GM06990 (cell line): ENCODE data around the gene GPR146.

Experiments
- DNase-seq: peaks from one replicate; pipeline ENCODE4 v3.0.0-alpha.2; 2011; ENCODE audit not compliant: insufficient read length; ENCODE audit errors: extremely low read depth
- H3K27me3 ChIP-seq: replicated peaks from 2 replicates; pipeline ENCODE4 v1.6.0; 2011; ENCODE audit warnings: low read length; ENCODE audit not compliant: control insufficient read depth, insufficient read depth
- H3K36me3 ChIP-seq: 2 replicates; pipeline ENCODE4 v1.5.1; 2011; ENCODE audit warnings: low read length; ENCODE audit not compliant: control insufficient read depth, insufficient read depth
- H3K4me3 ChIP-seq: replicated peaks from 2 replicates; pipeline ENCODE4 v1.5.1; 2011; ENCODE audit warnings: low read depth, mild to moderate bottlenecking, control low read depth, low read length
- TF ChIP-seq, protein P1 (sequence below): IDR thresholded peaks from 2 replicates; pipeline ENCODE4 v1.5.1; 2011; ENCODE audit warnings: low read length, control low read depth, mild to moderate bottlenecking, inconsistent platforms; ENCODE audit not compliant: insufficient read depth, poor library complexity, severe bottlenecking

The GPR146 gene

DNA sequence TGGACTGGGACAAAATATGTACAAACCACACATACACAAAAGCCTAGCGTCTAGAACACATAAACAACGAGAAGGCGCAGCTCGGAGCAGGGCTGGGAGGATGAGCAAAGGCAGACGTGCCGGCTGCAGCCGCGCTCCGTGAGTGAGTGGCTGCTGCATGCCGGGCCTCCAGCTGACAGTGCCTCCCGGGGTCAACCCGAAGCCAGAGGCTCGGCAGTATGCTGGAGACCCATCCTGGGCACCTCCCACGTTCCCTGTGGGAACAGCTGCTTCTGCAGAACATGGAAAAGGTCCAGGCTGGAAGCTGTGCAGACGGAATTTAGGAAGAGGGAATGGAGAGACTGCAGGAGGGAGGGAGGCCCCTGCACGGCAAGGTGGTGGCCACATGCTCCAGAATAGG lies 3.6 kb upstream of the GPR146 start:
- Histone ChIP-seq H3K36me3 (no peaks in the 10 kb centered on the region), H3K4me3 (no peak overlapping the region), H3K27me3 (no peaks in the 10 kb centered on the region)
- no peak for DNase-seq
- TF ChIP-seq, protein P1, sequence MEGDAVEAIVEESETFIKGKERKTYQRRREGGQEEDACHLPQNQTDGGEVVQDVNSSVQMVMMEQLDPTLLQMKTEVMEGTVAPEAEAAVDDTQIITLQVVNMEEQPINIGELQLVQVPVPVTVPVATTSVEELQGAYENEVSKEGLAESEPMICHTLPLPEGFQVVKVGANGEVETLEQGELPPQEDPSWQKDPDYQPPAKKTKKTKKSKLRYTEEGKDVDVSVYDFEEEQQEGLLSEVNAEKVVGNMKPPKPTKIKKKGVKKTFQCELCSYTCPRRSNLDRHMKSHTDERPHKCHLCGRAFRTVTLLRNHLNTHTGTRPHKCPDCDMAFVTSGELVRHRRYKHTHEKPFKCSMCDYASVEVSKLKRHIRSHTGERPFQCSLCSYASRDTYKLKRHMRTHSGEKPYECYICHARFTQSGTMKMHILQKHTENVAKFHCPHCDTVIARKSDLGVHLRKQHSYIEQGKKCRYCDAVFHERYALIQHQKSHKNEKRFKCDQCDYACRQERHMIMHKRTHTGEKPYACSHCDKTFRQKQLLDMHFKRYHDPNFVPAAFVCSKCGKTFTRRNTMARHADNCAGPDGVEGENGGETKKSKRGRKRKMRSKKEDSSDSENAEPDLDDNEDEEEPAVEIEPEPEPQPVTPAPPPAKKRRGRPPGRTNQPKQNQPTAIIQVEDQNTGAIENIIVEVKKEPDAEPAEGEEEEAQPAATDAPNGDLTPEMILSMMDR: no peak

DNA sequence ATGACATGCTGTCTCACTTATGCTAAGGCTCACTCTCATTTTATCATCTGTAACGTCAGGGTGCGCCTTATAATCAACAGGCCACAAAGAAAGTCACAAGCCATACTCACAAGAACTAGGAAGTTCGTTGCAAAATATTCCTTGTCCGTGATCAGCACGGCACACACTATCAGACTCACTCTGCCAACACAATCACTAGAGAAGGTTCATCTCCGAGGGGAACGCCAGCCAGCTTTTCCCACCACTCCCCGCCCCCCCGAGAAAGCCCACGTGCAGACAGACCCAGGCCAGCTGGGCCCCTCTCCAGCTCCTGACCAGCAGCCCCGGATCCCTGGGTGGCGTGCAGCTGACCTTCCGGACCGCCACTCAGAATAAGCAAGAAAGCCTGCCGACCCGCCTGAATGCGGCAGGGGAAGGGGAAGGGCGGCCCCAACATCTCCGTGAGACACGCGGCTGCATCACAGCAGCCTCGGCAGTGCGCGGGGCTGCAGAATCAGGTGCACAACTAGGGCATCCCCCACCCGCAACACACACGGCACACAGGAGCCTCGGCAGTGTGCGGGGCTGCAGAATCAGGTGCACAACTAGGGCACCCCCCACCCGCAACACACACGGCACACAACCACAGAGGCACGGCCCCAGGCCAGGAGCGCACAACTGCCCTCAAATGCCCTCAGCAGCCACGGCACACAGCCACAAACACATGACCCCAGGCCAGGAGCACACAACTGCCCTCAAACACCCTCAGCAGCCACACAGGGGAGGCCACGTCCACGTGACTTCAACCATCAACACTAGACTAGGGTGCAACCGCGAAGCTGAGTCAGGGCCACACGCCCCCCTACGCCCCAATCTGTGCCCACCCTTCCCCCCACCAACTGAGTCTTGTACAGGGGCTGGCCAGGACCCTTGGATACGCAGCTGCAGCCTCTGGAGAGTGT lies 2.5 kb upstream of the GPR146 start:
- no peak overlapping the region for H3K4me3 ChIP-seq
- no peaks in the 10 kb centered on the region for H3K27me3 ChIP-seq
- no peaks in the 10 kb centered on the region for H3K36me3 ChIP-seq
- TF ChIP-seq, protein P1: no peak
- DNase-seq: no peak

DNA sequence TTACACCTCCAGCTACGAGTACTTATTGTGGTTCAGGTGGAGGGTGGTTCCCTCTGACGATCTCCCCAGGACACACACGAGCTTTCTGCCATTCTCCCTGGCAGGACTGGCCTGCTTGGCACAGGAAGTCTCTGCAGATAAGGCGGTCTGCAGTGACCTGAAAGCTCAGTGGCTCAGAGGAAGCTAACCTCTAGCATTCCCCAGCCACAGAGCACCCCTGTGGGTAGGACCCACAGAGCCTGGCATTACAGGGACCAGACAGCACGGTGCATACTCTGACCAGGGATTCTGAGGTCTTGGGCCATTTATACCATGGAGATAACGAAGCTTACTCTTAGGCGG lies 1.9 kb upstream of the GPR146 start:
- no peak overlapping the region for H3K4me3 ChIP-seq
- no peaks in the 10 kb centered on the region for H3K27me3 ChIP-seq
- H3K36me3 ChIP-seq: no peaks in the 10 kb centered on the region
- TF ChIP-seq, protein P1: no peak
- DNase-seq: no peak

DNA sequence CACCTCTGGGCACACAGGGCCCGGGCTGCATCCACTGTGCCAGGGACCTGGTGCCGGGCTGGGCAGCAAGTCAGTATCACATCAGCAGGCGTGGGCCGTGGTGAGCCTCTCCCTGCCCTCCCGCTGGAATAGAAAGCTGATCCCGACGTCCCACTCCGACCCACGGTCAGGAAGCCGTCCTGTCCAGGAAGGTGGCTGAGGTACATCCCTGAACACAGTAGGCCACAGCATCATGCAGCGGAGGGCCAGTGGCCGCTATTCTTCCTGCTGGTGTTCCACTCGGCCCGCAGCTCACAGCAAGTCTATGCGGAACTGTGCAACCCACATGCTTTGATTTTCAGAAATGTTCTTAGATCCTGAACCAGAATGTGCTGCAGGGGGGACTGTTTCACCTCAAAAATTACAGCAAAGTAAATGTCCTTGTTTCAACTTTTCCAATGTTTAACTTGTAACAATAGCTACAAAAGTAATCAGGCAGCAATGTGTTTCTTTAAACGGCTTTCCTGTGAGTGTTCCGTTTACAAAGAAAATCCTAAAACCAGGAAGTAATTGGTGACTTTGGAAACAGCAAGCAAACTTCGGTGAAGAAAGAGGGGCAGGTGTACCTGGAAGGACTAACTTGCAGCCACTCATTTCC lies 676 bp upstream of the GPR146 start:
- H3K4me3 ChIP-seq: peak overlapping the region; percentile 24
- H3K27me3 ChIP-seq: no peaks in the 10 kb centered on the region
- H3K36me3 ChIP-seq: no peaks in the 10 kb centered on the region
- no peak for DNase-seq
- TF ChIP-seq, protein P1: no peak

DNA sequence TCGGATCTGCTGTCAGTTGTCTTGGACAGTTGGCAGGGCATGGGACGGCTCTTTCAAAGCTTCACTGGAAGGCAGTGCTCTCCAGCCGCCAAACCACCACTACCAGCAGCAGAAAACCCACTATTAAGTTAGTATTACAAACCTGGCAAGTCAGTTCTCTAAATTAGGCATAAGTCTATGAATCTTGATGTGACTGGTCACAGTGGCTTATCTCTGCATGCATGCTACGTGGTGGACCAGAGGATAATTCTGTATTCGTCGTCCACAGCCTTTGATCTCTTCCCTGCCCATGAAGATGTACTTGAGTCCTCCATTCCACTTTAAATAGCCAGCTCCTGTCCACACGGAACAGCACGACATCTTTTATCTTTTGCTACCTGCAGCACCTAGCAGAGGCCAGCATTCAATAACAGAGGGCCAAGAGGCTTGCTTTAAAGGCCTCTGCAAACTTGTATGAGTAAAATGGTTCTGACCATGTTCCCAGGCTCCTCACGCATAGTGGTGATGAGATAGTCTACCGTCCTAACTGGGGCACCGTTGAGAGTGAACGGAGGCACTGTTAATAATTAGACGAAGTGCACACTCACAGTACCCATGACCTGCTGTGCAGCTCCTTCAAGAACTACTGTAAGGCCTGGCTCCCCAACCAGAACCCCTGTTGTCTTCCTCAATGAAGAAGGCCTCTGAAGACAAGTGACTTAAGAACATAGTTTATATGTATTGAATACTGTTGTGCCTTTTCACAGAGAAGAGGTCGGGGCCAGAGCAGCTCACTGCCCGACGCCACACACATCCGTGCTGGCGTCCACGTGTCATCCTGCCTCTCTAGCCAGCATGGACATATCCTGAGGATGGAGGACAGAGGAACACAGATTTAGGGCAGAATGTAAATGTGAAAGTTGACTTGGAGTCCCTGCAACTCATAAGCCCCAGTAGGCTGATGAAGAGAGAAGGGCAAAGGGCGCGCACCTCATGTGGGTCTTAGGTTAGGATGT lies 1.0 kb downstream of the GPR146 start:
- no peak for DNase-seq
- H3K27me3 ChIP-seq: no peaks in the 10 kb centered on the region
- no peaks in the 10 kb centered on the region for H3K36me3 ChIP-seq
- TF ChIP-seq, protein P1: no peak
- H3K4me3 ChIP-seq: peak overlapping the region; percentile 65
